OCI-LY1 (cell line): ENCODE measurements around the gene MED6.

Experiments
- H2AFZ ChIP-seq: fragments of 200-600 bp; sonication (generic), shearing (Covaris generic); 2 replicates; pipeline ENCODE4 v1.6.0; 2014; ENCODE audit warnings: antibody characterized with exemption, mild to moderate bottlenecking, low read length
- H3F3A ChIP-seq: fragments of 200-600 bp; sonication (generic), shearing (Covaris generic); 2 replicates; pipeline ENCODE4 v1.6.0; 2014; ENCODE audit warnings: mild to moderate bottlenecking, antibody characterized with exemption, low read length, moderate library complexity; ENCODE audit not compliant: insufficient read depth
- H3K27ac ChIP-seq: fragments of 200-600 bp; sonication (generic); 2 replicates; pipeline ENCODE4 v1.5.1; 2014; ENCODE audit warnings: low read length, mixed run types, mild to moderate bottlenecking, low read depth; ENCODE audit not compliant: poor library complexity, severe bottlenecking
- H3K27me3 ChIP-seq: fragments of 200-600 bp; sonication (generic); 2 replicates; pipeline ENCODE4 v1.6.0; 2014; ENCODE audit warnings: antibody characterized with exemption, mild to moderate bottlenecking, low read length, moderate library complexity; ENCODE audit not compliant: insufficient read depth
- H3K36me3 ChIP-seq: fragments of 200-600 bp; sonication (generic); 2 replicates; pipeline ENCODE4 v1.6.1; 2014; ENCODE audit warnings: mild to moderate bottlenecking, antibody characterized with exemption, low read length, moderate library complexity, mixed read lengths; ENCODE audit not compliant: insufficient read depth
- H3K4me1 ChIP-seq: fragments of 200-600 bp; sonication (generic); 2 replicates; pipeline ENCODE4 v1.5.1; 2014; ENCODE audit warnings: mild to moderate bottlenecking, low read length, moderate library complexity; ENCODE audit not compliant: insufficient read depth, severe bottlenecking
- H3K4me2 ChIP-seq: fragments of 200-600 bp; sonication (generic), shearing (Covaris generic); 2 replicates; pipeline ENCODE4 v1.6.1; 2014; ENCODE audit warnings: low read length
- H3K4me3 ChIP-seq: fragments of 200-600 bp; sonication (generic); 2 replicates; pipeline ENCODE4 v1.5.1; 2014; ENCODE audit warnings: low read length, low read depth, mild to moderate bottlenecking, mixed read lengths; ENCODE audit not compliant: poor library complexity, severe bottlenecking
- H3K79me2 ChIP-seq: fragments of 200-600 bp; shearing (Covaris generic); 2 replicates; pipeline ENCODE4 v1.6.1; 2016; ENCODE audit warnings: mixed run types, low read length, mixed read lengths; ENCODE audit not compliant: insufficient read depth
- H3K9ac ChIP-seq: fragments of 200-600 bp; sonication (generic), shearing (Covaris generic); 2 replicates; pipeline ENCODE4 v1.6.1; 2014; ENCODE audit warnings: mild to moderate bottlenecking, low read length, mixed read lengths
- H3K9me2 ChIP-seq: fragments of 200-600 bp; sonication (generic), shearing (Covaris generic); 2 replicates; pipeline ENCODE4 v1.6.1; 2014; ENCODE audit warnings: low read depth, mild to moderate bottlenecking, low read length, mixed read lengths
- H3K9me3 ChIP-seq: fragments of 200-600 bp; shearing (Covaris generic); 2 replicates; pipeline ENCODE4 v1.6.1; 2014; ENCODE audit warnings: low read length, mixed read lengths
- H4K20me1 ChIP-seq: fragments of 200-600 bp; sonication (generic), shearing (Covaris generic); 2 replicates; pipeline ENCODE4 v1.6.0; 2016; ENCODE audit warnings: mild to moderate bottlenecking, low read length; ENCODE audit not compliant: insufficient read depth
- CTCF ChIP-seq: fragments of 200-600 bp; sonication (generic), shearing (Covaris generic); IDR thresholded peaks from 2 replicates; pipeline ENCODE4 v1.5.1; 2017; ENCODE audit warnings: mild to moderate bottlenecking, antibody characterized with exemption, low read length, moderate library complexity, mixed read lengths
- EZH2 ChIP-seq: fragments of 200-600 bp; sonication (generic), shearing (Covaris generic); IDR thresholded peaks from 2 replicates; pipeline ENCODE4 v1.8.0; 2017; ENCODE audit warnings: borderline replicate concordance, mixed run types, mild to moderate bottlenecking, antibody characterized with exemption, low read length, moderate library complexity, mixed read lengths

MED6 gene

GRCh38 chr14:70558356-70558755 is 42.1 kb downstream of the MED6 start:
- H4K20me1 ChIP-seq = no peaks in the 10 kb centered on the region
- H3K9me3 ChIP-seq = peaks cover 5% of the 10 kb centered on the region; the same call in 1 of the 2 replicates
- H3F3A ChIP-seq = no peaks in the 10 kb centered on the region
- H3K27ac ChIP-seq = no peak overlapping the region
- H3K4me3 ChIP-seq = no peak overlapping the region
- H3K36me3 ChIP-seq = peaks cover 12% of the 10 kb centered on the region
- no peaks in the 10 kb centered on the region for H3K9me2 ChIP-seq
- no peaks in the 10 kb centered on the region for H3K4me1 ChIP-seq
- H3K4me2 ChIP-seq = no peak overlapping the region
- H2AFZ ChIP-seq = no peak overlapping the region
- no peaks in the 10 kb centered on the region for H3K79me2 ChIP-seq
- TF ChIP-seq CTCF (no peak), EZH2 (no peak)
- H3K27me3 ChIP-seq = no peaks in the 10 kb centered on the region
- no peak overlapping the region for H3K9ac ChIP-seq

- H4K20me1 ChIP-seq = no peaks in the 10 kb centered on the region
- H3K27me3 ChIP-seq = no peaks in the 10 kb centered on the region
- no peak overlapping the region for H3K4me2 ChIP-seq
- no peak overlapping the region for H3K27ac ChIP-seq
- no peaks in the 10 kb centered on the region; the same call in 1 of the 2 replicates for H3K36me3 ChIP-seq
- H3K4me3 ChIP-seq = no peak overlapping the region
- no peaks in the 10 kb centered on the region for H3K4me1 ChIP-seq
- H3K9ac ChIP-seq = no peak overlapping the region
- H3K9me3 ChIP-seq = no peaks in the 10 kb centered on the region
- no peak overlapping the region for H2AFZ ChIP-seq
- no peaks in the 10 kb centered on the region for H3K79me2 ChIP-seq
- no peaks in the 10 kb centered on the region for H3F3A ChIP-seq
- TF ChIP-seq CTCF (no peak), EZH2 (no peak)
- no peaks in the 10 kb centered on the region for H3K9me2 ChIP-seq
Measured at GRCh38 chr14:70555890-70556289, 44.6 kb downstream of the MED6 start.

GRCh38 chr14:70538087-70538486 is 62.4 kb downstream of the MED6 start:
- no peak overlapping the region for H3K9ac ChIP-seq
- no peaks in the 10 kb centered on the region for H3K36me3 ChIP-seq
- no peaks in the 10 kb centered on the region for H3F3A ChIP-seq
- H3K4me3 ChIP-seq = no peak overlapping the region
- no peaks in the 10 kb centered on the region for H3K27me3 ChIP-seq
- H3K4me1 ChIP-seq = no peaks in the 10 kb centered on the region
- no peaks in the 10 kb centered on the region for H3K9me3 ChIP-seq
- no peaks in the 10 kb centered on the region for H3K79me2 ChIP-seq
- no peak overlapping the region for H3K4me2 ChIP-seq
- no peak overlapping the region for H3K27ac ChIP-seq
- H2AFZ ChIP-seq = no peak overlapping the region
- no peak for TF ChIP-seq CTCF
- no peak for TF ChIP-seq EZH2
- no peaks in the 10 kb centered on the region for H4K20me1 ChIP-seq
- H3K9me2 ChIP-seq = no peaks in the 10 kb centered on the region
